Endothelial cell of umbilical vein (primary cell): ENCODE measurements around the gene ALDH1L2. TPM values are rescaled to one million over a fixed set of nuclear protein-coding genes. Genes with fewer than 3 reads are reported as not detected.

ENCODE experiments used
- BruUV-seq: library from RNA; stranded (reverse); fragments of 400-500 nt; replicated peaks from 2 replicates; lab custom pipeline; 2021; lab: Mats Ljungman, UMichigan
- CTCF ChIA-PET: fragments of 300-600, 350-600 bp; sonication (Branson Sonifier 250); formaldehyde crosslinking; loops from one replicate; lab custom pipeline; 2021; ENCODE audit warnings: antibody characterized with exemption, inconsistent platforms; lab: Charles Lee
- POLR2A ChIA-PET: fragments of 300-600, 350-600 bp; sonication (Branson Sonifier 250); formaldehyde crosslinking; loops from one replicate; lab custom pipeline; 2021; ENCODE audit warnings: antibody characterized with exemption, inconsistent platforms; lab: Charles Lee
- DNase-seq: peaks from one replicate; pipeline ENCODE4 v3.0.0-alpha.2; 2011; ENCODE audit warnings: low read depth, low spot score
- FAIRE-seq: peaks from 2 replicates; lab custom pipeline; 2011; peaks lifted over from hg19 to GRCh38; lab: Jason Lieb, UNC
- H2AFZ ChIP-seq: 2 replicates; pipeline ENCODE4 v1.6.0; 2012; ENCODE audit warnings: low read depth, low read length, control low read depth, inconsistent platforms
- H3K27ac ChIP-seq: 2 replicates; pipeline ENCODE4 v1.5.1; 2011; ENCODE audit warnings: low read depth, mild to moderate bottlenecking, control low read depth, low read length, moderate library complexity; ENCODE audit not compliant: insufficient read depth
- H3K27me3 ChIP-seq, 2 experiments: 2 replicates each; pipeline versions ENCODE4 v1.6.0 to v1.6.1; 2011; ENCODE audit warnings: low read length in 2 of 2, mixed read lengths in 1 of 2; ENCODE audit not compliant: control insufficient read depth in 2 of 2, insufficient read depth in 2 of 2
- H3K36me3 ChIP-seq, 2 experiments: 2 replicates in 1 of 2; 3 replicates in 1 of 2; pipeline ENCODE4 v1.5.1; 2011; ENCODE audit warnings: low read length in 2 of 2, mild to moderate bottlenecking in 1 of 2, moderate library complexity in 1 of 2; ENCODE audit not compliant: control insufficient read depth in 2 of 2, insufficient read depth in 2 of 2; ENCODE audit errors: extremely low read depth in 1 of 2
- H3K4me1 ChIP-seq: 3 replicates; pipeline ENCODE4 v1.5.1; 2011; ENCODE audit warnings: mild to moderate bottlenecking, low read length; ENCODE audit not compliant: control insufficient read depth, insufficient read depth; ENCODE audit errors: extremely low read depth
- H3K4me2 ChIP-seq: 2 replicates; pipeline ENCODE4 v1.6.1; 2011; ENCODE audit warnings: low read length, control low read depth, mixed read lengths; ENCODE audit not compliant: insufficient read depth
- H3K4me3 ChIP-seq, 3 experiments: fragments of 200-600 bp in 1 of 3; sonication (generic), shearing (Covaris generic) in 1 of 3; replicated peaks in 1 of 3; 2 replicates each; pipeline ENCODE4 v1.5.1; 2011 to 2016; ENCODE audit warnings: control low read depth in 3 of 3, low read length in 3 of 3, mild to moderate bottlenecking in 2 of 3, inconsistent platforms in 1 of 3, low read depth in 1 of 3, moderate library complexity in 1 of 3; ENCODE audit not compliant: insufficient read depth in 1 of 3
- H3K79me2 ChIP-seq: 2 replicates; pipeline ENCODE4 v1.6.0; 2012; ENCODE audit warnings: low read length, inconsistent platforms; ENCODE audit not compliant: control insufficient read depth, insufficient read depth
- H3K9ac ChIP-seq: replicated peaks from 2 replicates; pipeline ENCODE3; 2011; ENCODE audit warnings: low read length, control low read depth; ENCODE audit not compliant: insufficient read depth; ENCODE audit errors: extremely low read depth
- H3K9me1 ChIP-seq: replicated peaks from 3 replicates; pipeline ENCODE4 v1.6.0; 2011; ENCODE audit warnings: mild to moderate bottlenecking, low read length; ENCODE audit not compliant: control insufficient read depth, insufficient read depth; ENCODE audit errors: extremely low read depth
- H3K9me3 ChIP-seq: replicated peaks from 2 replicates; pipeline ENCODE4 v1.5.1; 2012; ENCODE audit warnings: low read length, inconsistent platforms; ENCODE audit not compliant: control insufficient read depth, insufficient read depth
- H4K20me1 ChIP-seq: replicated peaks from 2 replicates; pipeline ENCODE3; 2011; ENCODE audit warnings: mild to moderate bottlenecking, low read length; ENCODE audit not compliant: control insufficient read depth, insufficient read depth; ENCODE audit errors: extremely low read depth
- CTCF ChIP-seq, 2 donors: IDR thresholded peaks; 1 replicate in 1 of 2; 2 replicates in 1 of 2; pipeline ENCODE4 v1.5.1; 2011; ENCODE audit warnings: low read length in 2 of 2, mild to moderate bottlenecking in 2 of 2, moderate library complexity in 2 of 2, control low read depth in 1 of 2, inconsistent platforms in 1 of 2, low read depth in 1 of 2; ENCODE audit not compliant: insufficient read depth in 1 of 2; ENCODE audit errors: extremely low read depth in 1 of 2
- EZH2 ChIP-seq: IDR thresholded peaks from 2 replicates; pipeline ENCODE4 v1.6.1; 2012; ENCODE audit warnings: borderline replicate concordance, low read depth, mild to moderate bottlenecking, moderate library complexity, low read length, inconsistent platforms; ENCODE audit not compliant: severe bottlenecking
- FOS ChIP-seq: IDR thresholded peaks from 2 replicates; pipeline ENCODE4 v1.6.1; 2011; ENCODE audit warnings: mild to moderate bottlenecking, low read length, moderate library complexity, borderline replicate concordance; ENCODE audit not compliant: insufficient read depth
- GATA2 ChIP-seq: IDR thresholded peaks from 2 replicates; pipeline ENCODE4 v1.7.0; 2011; ENCODE audit warnings: low read depth, mild to moderate bottlenecking, moderate library complexity, mixed read lengths, low read length; ENCODE audit not compliant: insufficient read length, insufficient read depth
- JUN ChIP-seq: IDR thresholded peaks from 2 replicates; pipeline ENCODE4 v1.6.1; 2011; ENCODE audit warnings: borderline replicate concordance, low read depth; ENCODE audit not compliant: insufficient read length, insufficient read depth
- MAX ChIP-seq: IDR thresholded peaks from 2 replicates; pipeline ENCODE4 v1.6.1; 2011; ENCODE audit not compliant: insufficient read depth, insufficient read length
- POLR2A ChIP-seq: IDR thresholded peaks from 2 replicates; pipeline ENCODE4 v1.6.1; 2012; ENCODE audit warnings: low read depth, mild to moderate bottlenecking, control low read depth, low read length
- POLR2AphosphoS5 ChIP-seq: IDR thresholded peaks from 2 replicates; pipeline ENCODE4 v1.6.1; 2012; ENCODE audit warnings: low read depth, mild to moderate bottlenecking, control low read depth, low read length, moderate library complexity; ENCODE audit not compliant: insufficient read depth
- dilution Hi-C: fragments of 300-500 bp; cut with MboI; formaldehyde crosslinking; loops from one replicate; pipeline ENCODE4 v1.15.0; 2019; ENCODE audit warnings: low sequenced_read_pairs; ENCODE audit not compliant: extremely low pct_ligation_motif_present
- intact Hi-C: fragments of 100-400 bp; cut with micrococcal nuclease; formaldehyde crosslinking; loops from one replicate; pipeline ENCODE4 v1.10.0; 2022
- polyA plus RNA-seq, 4 experiments: library from polyadenylated mRNA; depleted of rRNA in 3 of 4; stranded (reverse) in 3 of 4; unstranded in 1 of 4; fragments of >200 nt; gene quantifications; 2 replicates each; pipeline versions ENCODE4 v1.2.1 to v1.2.3, GENCODE V29; 2011 to 2012; ENCODE audit warnings: missing spikeins in 1 of 4
- total RNA-seq: library from RNA; stranded (reverse); gene quantifications from 2 replicates; pipeline ENCODE4 v1.2.3, GENCODE V29; 2021

ALDH1L2 gene
- total and polyA plus RNA-seq, 2 donors (not counting 3 experiments of a cell fraction or from before 2014, with no cell fraction given) = 1.4 to 2.5 TPM

GRCh38 chr12:105024928-105025327 is 59.3 kb downstream of the ALDH1L2 start:
- Histone ChIP-seq H3K27ac (no peak overlapping the region), H3K9me1 (no peaks in the 10 kb centered on the region), H3K36me3 (no peaks in the 10 kb centered on the region), H3K4me2 (no peak overlapping the region), H3K79me2 (no peaks in the 10 kb centered on the region), H3K4me3 (no peak overlapping the region), H3K27me3 (no peaks in the 10 kb centered on the region), H4K20me1 (no peaks in the 10 kb centered on the region), H3K9ac (no peak overlapping the region), H3K9me3 (no peaks in the 10 kb centered on the region), H3K4me1 (no peaks in the 10 kb centered on the region), H2AFZ (no peak overlapping the region)
- DNase-seq (no peak), FAIRE-seq (no peak)
- ChIA-PET POLR2A (no interaction called here), CTCF (interaction anchor here (1.1 to 1.9 kb wide), 4 partner anchors 24 to 643 kb away, joined by 3 to 6 read pairs (median 4); no protein-coding TSS in a partner anchor)
- TF ChIP-seq GATA2 (no peak), JUN (no peak), MAX (no peak), EZH2 (no peak), POLR2AphosphoS5 (no peak), POLR2A (no peak), CTCF (IDR thresholded peaks at IDR 0.05; ENCODE audit: extremely low read depth in 1 of 2, insufficient read depth in 1 of 2, low read depth in 1 of 2, low read length in 2 of 2) (no peak), FOS (no peak)
- intact Hi-C loops (no loop called here), dilution Hi-C loops (no loop called here)
- BruUV-seq = no TSS peak
